Inferior parietal cortex (tissue), 1 donor: ENCODE measurements around the gene SDK2.

Experiments
- DNase-seq: peaks from one replicate; pipeline ENCODE4 v3.0.0-alpha.2; 2016; ENCODE audit errors: extremely low spot score

Gene SDK2

DNA sequence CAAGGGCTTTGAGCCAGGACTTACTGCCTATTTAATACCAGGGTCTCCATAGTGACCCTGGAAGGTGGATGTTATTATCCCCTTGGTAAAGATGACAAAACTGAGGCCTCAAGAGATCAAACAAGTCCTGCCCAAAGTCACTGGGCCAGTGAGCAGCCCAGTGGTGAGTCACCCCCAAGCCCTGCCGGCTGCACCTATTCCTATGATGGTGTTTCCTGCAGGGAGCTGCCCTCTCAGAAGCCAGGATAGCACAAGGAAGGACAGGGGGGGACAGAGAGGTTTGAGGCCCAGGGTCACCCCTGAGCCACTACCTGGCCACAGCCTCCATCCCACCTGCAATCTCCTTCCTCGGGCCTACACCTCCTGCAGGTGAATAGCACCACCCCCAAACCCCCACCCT, 90.9 kb downstream of the SDK2 start:
- DNase-seq: no peak

DNA sequence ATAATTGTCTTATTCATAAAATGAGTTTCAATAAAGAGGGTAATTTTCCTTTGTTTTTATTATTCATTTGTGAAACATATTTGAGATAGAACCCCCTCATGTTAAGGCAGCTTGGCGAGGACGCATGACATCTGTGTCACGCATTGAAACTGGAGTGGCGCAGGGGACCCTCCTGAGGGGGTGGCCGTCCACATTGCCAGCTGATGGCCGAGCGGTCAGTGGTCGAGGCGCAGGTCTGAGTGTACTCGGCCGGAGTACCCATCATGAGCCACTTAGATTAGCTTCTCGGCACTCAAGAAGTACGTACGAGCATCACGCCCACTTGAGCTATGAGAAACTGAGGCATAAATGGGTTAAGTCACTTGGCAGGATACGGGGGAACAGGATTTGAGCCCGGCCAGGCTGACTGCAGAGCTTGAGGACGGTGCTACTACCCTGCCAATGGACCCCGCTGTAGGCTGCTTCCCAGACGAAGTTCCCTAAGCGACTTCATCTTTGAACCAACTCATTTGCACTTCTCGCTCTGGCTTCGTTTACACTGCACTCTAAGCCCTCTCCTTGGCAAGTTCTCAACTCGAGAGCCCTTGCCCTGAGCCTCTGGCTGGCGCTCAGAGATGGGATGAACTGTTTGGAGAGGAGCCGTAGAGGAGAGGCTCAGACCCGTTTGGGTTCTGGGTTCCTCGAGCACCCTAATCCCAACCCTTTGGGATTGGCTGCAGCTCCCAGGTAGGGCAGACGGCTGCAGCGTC, 91.8 kb downstream of the SDK2 start:
- no peak for DNase-seq

DNA sequence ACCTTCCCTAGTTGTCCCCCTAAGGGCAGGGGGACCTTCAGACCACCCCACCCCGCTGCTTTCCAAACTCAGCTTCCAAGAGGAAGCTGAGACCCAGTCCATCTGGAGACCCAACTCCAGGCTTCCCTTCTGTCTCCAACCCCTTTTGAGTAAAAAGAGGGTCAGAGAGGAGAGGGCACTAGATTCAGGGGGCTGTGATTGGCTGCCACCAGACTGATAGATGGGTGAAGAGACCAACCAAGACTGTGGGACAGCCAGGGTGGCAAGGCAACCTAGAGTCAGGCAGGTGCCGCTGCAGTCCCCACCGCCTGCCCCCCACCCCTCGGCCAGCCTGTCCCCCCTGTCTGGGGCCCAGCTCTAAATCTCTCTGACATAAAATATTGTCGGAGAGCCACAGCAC, 92.5 kb downstream of the SDK2 start:
- DNase-seq: no peak

DNA sequence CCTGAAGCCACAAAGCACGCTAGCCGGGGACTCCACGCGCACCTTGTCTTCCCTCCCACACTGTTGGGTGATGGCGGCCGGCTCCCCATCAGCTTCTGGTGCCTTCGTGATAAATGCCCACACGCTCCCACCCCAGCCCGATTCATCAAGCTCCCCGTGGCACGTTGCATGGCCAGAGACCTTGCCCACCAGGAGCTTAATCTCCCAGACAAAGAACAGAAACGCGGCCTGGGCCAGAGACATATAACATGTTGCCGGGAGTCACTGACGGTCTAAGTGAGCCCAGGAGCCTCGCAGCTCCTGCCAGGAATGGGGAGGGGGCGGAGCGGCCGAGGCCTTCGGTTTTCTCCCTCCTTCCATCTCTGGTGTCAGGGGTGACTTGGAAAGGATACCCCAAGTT, 93.1 kb downstream of the SDK2 start:
- no peak for DNase-seq

DNA sequence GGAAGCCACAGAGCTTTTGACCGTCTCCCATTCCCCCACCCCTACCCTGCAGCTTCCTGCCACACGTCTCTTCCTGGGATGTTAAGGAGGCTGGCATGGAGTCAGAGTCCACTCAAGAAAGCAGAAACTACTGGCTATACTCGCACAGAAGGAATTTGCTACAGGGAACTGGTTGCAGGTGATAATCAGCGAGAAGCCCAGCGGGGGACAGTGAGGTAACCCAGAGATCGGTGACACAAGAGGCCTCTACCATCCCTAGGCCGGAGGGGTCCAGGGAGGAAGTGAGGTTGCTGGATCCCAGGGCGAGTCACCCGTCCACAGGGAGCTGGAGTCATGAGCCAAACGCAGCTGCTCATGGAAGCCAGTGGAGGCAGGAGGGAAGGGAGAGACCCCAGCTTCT, 93.7 kb downstream of the SDK2 start:
- no peak for DNase-seq

DNA sequence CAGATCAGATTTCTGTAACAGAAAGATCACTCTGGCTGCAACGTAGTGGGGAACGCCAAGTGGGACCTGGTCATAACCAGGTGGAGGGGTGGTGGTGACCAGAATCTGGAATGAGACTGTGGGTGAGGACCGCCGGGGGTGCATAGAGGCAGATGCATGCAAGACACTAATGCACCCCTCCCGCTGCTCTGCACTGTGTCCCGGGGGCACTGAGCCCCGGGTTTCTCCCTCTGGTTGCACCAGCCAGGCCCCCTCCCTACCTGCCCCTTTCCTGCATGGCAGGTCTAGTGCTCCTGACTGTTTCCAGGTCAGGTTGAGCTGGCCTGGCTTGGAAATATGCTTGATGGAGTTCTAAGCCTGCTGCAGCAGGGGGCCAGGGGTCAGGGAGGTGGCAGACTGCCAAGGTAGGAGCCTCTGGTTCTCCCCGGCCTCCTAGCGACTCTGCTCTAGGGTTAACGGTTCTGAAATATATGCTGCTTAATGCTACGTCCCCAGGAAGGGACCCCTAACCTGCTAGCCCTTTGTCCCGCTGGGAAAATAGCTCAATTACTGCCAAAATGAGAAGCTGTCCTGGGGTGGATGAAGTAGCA, 94.3 kb downstream of the SDK2 start:
- no peak for DNase-seq

DNA sequence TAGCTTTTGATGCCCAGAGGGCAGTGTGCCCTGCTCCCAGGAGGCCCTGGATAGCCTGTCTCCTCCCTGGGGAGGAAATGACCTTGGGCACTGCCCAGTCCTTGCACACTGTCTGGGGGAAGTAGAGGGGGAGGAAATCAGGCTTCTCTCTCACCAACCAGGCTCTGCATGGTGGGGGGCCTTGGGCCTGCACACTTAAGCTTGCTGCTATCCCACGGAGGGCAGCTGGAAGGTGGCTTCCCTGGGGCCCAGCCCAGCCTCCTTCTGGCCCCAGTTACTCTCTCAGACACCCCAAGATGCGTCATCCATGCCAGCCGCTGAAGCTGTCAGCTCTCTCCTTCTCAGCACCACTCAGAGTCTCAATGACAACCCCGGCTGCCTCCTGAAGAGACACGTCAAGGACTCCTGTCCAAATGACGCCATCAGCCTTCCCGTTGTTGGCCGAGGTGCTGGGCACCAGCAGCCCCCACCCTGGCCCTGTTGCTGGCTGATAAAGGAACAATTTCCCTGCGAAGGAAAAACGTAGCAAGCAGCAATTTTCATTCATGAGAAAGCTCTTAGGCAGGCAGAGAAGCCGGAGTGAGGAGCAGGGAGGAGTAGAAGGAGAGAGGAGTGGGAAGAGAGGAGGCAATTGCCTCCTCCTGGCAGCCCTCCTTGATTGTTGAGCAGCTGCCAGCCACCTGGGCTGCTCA, 95.5 kb downstream of the SDK2 start:
- no peak for DNase-seq

DNA sequence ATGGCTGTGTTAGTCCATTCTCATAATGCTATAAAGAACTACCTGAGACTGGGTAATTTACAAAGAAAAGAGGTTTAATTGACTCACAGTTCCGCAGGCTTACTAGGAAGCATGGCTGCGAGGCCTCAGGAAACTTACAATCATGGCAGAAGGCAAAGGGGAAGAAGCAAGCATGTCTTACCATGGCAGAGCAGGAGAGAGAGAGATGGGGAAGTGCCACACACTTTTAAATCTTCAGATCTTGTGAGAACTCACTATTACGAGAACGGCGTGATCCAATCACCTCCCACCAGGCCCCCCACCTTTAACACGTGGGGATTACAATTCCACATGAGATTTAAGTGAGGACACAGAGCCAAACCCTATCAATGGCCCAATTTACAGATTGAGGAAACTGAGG, 96.5 kb downstream of the SDK2 start:
- DNase-seq: no peak

DNA sequence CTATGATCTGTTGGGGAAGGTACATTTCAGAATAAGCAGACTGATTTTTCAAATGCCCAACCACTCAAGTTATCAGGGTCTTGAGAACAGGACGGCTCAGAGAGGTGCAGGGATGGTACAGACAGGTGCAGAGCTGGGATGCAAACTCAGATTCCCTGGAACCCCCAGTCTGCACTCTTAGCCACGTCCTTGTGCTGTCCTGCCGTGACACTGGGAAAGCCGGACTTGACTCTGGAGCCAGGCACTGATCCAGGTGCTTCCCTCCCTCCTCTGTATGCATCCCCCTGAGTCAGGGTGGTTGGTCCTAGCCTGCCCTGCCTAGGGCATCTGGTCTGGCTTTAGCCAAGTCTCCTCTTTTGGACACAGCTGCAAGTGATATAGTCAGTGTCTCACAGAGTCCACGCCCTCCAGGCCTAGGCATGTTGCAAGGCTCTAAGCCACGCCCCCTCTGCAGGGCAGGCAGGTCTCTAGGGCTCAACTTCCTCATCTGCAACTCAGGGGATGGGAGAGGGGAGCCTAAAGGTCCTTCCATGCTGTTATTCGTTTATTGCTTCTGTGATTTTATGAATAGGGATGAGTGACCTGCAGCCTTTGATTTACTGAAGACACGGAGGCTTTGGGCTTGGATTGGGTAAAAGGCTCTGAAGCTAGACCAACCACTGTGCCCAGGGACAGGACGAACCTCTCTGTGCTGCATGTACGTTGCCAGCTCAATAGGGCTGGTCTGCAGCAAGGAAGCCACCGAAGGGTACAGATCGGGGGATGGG, 97.3 kb downstream of the SDK2 start:
- DNase-seq: no peak

DNA sequence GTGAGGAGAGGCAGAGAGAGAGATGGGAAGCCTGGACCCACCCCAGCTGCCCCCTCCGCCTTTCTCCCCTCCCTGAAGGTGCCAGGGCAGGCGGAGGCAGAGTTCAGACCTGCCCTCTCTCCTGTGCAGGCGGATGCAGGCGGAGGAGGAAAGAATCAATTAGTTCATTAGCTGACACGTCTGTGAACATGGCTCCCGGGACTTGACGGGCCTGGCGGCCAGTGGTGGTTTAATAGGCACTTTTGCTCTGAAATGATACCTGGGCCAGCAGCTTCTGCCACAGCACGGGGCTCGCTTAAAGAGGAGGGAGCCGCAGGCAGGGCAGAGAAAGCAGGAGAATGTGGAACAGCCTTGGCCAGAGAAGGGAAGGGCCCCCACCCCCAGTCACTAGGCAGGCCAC, 98.1 kb downstream of the SDK2 start:
- DNase-seq: no peak

DNA sequence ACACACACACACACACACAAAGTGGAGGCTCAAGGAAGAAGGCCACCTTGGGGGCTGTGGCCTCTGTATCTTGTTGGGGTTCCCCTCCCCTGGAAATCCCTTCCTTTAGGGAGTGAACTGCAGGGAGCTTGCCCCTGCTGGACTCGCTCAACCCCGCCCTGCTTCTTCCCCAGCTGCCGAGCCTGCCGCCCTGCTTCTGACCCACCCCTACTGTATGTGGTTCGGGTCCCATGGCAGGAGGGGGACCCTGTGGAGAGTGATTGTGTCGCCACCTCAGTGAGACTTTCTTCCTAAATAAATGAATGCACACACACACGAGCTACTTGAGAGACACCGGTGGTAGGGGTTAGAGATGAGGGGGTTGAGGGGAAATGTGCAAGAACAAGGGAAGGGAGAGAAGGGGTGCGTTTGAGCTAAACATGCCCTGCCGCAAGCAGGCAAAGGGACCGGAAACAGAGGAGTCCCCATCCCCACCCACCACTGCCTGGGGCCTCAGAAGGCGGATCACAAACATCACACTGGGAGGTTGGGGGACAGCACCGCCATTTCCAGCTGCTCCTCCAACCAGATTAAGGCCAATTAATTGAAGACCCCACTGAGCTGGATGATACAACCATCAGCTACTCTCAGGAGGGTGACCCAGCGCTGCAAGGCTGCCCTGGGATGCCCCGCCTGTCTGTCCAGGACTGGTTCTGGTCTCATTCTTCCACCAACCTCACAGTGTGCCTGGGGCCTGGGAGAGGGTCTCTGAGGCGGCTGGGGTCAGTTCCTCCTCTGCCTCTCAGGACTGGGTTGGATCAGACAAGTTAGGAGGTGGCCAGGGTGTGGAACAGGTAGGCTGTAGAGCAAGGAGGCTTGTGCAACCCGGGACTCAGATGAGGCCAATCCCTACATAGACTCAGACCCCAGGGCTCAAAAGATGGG, 98.9 kb downstream of the SDK2 start:
- no peak for DNase-seq

DNA sequence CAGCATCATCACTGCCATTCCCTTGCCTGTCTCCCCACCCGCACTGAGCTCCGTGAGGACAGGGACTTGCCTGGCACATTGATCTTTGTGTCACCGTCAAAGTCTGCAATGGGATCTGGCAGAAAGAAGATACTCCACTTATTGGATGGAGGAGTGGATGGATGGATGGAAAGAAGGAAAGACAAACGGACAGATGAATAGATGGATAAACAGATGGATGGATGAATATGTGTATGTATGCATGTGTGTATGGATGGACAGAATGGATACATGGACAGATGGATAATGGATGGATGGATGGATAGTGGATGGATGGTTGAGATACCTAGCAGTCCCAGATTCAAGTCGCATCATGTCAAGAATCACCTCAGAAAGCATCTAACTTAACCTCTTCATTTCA, 99.9 kb downstream of the SDK2 start:
- DNase-seq: no peak

DNA sequence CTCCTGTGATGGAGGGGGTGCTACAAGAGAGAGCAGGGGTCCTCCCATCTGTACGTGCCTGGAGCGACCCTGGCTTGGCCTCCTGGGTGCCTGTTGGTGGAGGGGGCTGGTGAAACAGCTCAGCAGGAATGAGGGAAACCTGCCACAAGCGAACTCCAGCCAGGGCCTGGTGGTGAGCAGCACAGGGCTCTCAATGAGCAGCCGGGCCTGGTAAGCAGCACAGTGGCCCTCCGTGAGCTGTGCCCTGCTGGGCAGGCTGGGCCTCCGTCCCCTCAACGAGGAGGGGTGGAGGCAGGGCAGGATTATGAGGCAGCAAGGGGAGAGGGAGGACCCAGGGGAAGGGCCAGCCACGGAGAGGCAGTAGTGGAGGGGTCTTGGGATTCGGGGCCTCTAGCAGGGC, 101.9 kb downstream of the SDK2 start:
- DNase-seq: no peak

DNA sequence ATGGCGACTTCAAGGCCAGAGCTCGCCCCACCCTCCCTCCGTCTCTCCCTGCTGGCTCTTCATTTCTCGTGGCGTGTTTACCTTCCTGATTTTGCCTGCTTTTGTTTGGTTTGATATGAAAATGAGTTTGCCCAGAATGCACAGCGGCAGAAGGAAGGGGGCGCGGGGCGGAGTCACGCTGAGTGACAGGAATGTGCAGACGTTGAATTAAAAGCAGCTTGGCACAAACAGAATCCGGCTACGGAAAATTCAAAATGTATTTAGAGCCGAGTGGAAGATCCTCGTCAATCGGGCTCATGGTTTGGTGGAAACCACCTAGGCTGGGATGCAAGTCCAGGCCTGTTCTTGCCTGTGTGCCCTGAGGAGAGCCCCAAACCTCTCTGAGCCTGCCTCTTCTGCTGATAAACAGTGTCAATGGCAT, 102.7 kb downstream of the SDK2 start:
- peak; percentile 25 for DNase-seq

DNA sequence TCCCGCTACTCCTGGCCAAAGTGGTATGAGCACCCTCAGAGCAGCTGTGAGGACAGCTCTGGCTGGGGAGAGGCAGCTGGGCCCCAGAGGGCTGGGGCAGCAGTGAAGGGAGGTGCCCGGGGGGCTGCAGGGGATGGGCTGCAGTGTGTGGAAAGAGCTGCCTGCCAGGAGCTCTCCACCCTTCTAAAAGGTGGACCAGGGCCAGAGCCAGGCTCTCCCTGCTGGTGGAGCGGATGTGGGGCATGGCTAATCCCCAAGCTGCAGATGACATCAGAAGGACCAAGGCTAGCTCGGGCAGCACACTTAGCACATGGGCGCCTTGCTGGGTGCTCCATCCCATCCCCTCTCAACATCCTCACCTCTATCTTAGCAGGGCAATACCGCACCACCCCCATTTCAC, 103.1 kb downstream of the SDK2 start:
- no peak for DNase-seq

DNA sequence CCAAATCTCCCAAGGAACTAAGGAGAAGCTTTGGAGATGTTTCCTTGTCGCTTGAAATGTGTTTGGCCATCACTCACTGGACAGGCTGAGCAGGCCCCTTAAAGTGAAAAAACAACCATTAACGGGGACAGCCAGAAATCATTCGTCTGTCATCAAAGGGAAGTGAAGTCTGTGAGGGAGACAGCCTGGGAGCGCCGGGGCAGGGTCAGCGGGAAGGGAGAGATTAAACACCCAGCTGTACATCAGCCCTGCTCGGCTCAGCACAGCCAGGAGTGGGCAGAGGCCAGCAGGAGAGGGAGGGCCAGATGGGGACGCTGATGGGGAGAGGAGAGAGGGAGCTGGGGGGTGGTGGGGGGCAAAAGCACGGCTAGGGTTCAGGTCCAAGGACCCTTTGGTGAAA, 105.1 kb downstream of the SDK2 start:
- no peak for DNase-seq

DNA sequence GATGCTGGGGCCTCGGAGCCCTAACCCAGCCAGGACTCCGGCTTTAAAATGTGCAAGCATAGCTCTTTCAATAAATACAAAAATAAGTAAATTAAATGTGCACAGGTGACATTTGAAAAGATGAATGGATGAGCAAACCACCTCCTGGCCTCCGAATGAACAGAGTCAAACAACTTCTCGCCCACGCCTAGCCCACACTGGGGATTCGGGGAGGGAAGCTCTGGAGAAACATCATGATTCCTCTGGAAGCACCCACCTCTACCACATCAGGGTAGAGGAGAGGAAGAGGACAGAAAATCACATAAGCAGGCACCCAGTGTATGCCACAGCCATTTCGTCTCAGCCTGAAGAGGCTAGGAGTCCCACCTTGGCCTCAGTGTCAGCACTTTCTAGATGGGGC, 105.8 kb downstream of the SDK2 start:
- DNase-seq: no peak

DNA sequence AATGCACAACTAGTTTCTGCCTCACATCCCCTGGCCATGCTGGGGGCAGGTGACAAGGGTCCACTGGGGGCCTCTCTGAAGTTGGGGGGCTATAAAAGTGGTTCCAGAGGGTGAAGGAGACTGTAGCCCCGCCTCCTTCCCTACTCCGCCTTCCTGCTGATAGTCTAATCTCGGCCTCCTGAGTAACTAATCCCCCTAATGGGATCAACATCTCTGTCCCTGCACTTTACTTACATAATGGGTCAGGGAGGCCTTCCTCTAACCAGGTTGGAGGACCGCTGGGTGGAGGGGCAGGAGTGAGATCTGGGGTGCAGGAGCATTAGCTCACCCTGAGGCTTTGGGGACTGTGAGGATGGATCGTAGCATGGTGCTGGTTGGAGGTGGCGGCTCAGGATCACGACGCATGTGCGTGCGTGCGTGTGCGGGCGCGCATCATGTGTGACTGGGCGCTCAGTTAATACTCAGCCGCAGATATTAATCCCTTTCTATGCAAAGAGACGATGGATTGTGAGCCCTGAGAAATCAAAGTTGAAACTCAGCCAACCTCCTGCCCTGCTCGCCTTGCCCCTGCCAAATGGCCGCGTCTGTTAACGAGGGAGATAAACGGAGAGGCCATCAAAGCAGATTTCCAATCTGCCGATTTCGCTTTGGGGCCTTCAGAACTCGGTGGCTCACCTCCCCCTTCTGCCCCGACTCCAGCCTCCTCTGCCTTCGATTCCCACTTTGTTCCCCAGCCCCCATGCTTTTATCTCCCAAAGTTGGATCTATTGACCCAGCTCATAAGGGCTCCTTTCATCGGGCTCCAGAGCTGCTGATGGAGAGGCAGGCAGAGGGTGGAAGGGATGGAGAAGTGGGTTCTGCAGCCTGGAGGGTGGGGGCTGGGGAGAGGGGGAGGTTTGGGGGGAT, 107.3 kb downstream of the SDK2 start:
- DNase-seq: no peak

DNA sequence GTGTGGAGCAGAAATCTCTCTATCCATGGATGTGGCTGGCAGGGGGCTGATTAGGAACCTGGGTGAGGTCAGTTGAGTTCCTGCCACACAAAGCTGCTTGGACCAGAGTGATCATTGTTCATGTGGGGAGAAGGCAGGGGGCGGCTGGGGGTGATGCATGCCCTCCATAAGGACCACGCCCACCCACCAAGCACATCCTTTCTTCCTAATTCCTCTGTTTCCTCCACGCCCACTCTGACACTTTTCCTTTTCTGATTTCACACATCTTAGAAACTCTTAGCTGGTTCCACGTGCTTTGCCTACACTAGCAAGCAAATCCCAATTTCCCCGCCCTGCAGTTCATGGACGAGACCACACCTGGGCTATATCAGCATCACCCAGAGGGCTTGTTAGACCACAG, 108.5 kb downstream of the SDK2 start:
- no peak for DNase-seq

DNA sequence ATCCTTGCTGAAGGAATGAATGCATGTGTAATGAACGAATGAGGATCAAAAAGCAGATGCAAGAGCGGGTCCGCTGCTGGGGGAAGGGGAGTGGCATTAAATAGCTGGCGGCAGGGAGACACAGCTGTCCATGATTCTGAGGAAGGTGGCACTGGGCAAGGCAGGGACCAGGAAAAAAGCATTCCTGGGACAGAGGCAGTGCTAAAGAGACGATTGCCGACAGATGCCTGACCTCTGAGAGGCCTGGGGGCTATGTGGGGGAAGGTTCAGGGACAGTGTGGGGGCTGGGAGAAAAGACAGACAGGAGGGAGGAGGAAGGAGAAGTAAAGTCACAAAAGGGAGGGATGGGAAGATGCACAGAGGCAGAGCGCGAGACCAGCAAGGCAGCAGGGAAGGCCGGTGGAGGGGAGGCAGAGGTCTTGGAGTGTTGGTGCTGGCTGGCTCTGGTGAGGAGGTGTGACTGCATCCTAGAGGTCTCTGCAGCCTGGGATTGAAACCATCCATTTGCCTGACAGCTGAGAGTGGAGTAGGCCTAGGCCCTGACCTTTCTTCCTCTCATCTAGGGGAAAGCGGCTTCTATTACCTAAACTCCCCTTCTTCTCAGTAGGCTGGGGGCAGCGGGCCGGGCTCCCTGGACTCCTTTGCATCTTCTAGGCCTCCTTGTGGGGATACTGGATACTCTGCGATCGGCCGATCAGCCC, 109.9 kb downstream of the SDK2 start:
- no peak for DNase-seq
